GM19023 (cell line): Measurements from ENCODE around the gene BTG2.

Experiments
- ATAC-seq: cut with Tn5 transposase; IDR thresholded peaks from one replicate; pipeline ENCODE4 v1.9.1; 2021; ENCODE audit warnings: mild to moderate bottlenecking, moderate library complexity; ENCODE audit not compliant: unreplicated experiment

The BTG2 gene

GRCh38 chr1:203275656-203276272 lies 29.6 kb upstream of the BTG2 start:
- no peak for ATAC-seq

DNA sequence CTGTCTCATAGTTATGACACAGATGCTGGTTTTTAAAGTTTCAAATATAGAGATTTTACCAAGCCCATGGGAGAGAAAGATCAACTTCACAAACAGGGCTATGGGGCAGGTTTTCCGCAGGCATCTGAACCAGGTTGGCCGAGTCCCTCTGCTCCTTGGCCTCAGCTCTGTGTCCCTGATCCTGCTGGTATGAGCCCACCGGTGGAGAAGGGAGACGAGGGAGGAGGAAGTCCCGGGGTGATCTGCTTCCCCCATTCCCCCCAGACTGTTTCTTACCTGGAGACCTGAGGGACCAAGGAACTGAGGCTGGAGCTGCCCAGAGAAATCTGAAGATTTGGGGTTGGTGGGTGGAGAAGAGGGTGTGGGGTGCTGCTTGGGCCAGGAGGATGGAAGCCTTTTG lies 28.9 kb upstream of the BTG2 start:
- ATAC-seq: no peak

DNA sequence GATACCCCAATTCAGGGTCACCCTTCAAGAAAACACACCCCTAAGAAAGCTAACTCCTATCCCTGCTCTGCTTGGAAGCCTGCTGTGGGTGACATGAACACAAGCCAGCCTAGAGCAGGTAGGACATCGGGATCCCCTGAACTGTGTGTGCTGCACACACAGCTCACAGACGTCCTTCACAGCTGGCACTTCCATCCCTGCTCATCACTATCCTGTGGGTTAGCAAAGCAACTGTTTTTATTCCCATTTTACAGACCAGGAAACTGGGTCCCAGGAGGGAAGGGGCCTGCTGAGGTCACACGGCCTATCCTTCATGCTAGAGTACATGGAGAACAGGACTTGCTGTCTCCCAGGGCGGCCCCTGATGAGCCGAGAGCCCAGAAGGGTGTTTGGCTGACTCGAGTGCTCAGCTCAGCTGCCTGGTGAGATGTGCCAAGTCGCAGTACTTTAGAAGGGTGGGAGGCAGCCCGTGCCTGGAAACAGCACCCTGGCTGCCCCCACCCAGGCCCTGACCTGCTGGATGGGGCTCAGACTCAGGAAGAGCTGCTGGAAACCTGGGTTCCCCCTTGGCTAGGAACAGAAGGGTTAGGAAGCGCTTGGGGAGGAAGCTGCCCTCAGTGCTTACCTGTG lies 28.3 kb upstream of the BTG2 start:
- ATAC-seq: no peak

GRCh38 chr1:203278082-203278884 lies 27.0 kb upstream of the BTG2 start:
- no peak for ATAC-seq

GRCh38 chr1:203278885-203279406 lies 26.4 kb upstream of the BTG2 start:
- ATAC-seq: no peak

DNA sequence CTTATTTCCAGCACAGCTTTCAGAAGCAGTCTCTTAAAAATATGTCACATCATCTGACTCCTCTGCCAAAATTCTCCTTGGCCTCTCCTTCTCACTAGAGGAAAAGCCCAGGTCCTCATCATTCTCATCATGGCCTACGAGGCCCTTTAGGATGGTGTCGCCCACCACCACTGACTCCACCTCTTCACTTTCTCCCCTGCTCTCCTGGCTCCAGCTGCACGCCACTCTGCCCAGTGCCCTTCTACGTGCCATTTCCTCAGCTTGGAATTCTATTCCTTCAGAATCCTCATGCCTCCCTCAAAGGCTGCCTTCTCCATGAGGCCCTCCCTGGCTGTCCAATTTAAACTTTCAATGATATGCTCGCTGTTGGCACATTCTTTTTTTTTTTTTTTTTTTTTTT lies 25.3 kb upstream of the BTG2 start:
- no peak for ATAC-seq

GRCh38 chr1:203281033-203281432 lies 24.3 kb upstream of the BTG2 start:
- no peak for ATAC-seq

DNA sequence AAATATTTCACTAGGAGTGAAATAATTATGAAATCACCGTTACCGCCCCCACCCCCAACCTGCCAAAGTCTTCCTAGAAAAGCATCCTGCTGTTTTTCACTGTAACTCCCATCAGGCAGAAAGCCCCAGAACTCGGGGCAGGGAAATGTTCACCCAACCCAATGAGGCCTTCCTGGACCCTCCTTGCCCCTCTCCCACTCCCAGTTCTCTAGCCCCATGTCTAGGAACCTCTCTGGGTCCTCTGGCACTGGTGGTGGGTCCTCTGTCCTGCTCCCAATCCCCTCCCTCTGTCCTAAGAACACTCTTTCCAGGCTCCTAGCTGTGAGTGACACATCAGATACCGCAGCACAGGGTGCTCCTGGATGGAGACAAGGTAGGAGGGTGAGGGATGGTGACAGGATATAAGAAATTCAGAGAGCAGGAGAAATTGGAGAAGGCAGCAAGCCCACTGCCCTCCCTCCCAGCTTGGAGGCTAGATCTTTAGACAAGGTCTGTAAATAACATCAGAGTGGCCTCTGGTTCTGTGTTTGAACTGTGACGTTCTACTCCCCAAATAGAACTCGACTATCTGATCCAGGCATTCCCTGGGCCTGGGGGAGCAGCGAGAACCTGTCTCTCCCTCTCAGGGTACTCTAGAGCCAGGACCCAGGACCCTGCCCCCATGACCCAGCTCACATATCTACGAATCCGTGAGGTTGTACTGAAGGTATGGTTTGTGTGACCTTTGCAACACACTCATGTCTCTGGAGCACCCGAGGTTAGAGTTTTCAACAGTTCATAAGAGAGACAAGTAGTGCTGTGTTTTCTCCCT lies 23.3 kb upstream of the BTG2 start:
- ATAC-seq: no peak

DNA sequence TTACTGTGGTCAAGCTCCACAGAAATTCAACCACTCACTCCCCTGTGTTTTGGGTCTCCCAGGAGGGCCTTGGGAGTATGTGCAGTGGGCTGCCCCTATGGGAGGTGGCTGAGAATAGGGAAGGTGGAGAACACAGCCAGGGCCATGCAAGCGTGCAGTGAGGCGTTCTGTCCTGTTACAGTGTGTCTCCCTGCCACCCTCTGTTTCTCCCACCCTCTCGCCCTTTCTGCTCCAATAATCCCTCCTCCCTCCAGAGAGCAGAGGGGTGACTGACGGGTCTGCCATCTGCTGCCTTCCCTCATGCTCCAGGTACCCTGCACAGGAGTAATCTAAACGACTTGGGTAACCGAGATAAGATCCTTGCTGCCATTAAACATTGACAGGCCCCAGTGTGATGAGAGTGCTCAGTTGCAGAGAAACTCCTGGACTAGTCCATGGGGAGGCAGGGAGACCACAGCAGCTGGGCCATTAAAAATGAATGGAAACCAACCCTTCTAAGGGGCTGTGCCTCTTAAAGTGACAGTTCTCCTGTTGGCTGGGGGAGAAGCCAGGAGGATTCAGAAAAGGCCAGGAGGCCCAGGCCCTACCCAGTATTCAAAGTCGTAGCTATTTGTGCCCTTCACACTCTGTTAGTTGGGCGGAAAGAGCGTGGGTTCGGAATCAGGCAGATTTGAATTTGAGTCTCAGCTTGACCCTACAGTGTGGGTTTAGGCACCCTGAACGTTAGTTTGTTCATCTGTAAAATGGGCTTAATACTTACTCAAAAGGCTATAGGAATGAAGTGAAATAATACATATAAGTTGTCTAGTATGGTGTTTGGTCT lies 22.4 kb upstream of the BTG2 start:
- no peak for ATAC-seq

GRCh38 chr1:203283597-203283996 lies 21.7 kb upstream of the BTG2 start:
- ATAC-seq: no peak

DNA sequence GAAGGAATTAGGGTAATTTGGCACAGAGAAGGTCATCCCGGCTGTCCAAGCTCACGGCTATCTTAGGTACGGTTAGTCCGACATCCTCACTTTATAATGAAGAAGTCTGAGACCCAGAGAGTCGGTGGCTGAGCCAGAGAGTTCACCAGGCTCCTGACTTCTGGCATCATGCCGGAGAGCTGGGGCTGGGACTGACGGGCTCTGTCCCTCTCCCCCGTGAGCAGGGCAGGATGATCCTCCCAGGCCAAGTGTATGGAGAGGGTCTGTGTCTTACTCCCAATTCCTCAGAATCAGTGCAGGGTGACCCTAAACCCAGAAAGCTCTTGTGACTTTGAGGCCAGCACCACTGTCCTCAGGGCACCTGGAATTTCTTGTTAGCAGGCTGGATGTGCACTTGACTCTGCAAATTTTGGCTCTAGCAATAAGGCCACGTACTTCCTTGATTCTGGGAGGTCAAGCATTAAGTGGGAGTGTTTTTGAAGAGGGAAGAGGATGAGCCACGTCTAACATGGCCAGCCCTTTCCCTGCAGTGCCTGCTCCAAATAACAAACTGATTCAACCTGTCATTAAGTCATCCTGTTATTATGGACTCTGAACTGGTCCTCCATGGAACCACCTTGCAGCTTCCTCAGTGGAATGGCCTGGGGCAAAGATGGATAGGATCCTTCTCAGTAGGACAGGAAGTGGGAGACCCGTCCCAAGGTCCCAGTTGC lies 20.8 kb upstream of the BTG2 start:
- no peak for ATAC-seq

GRCh38 chr1:203286161-203286984 lies 18.9 kb upstream of the BTG2 start:
- ATAC-seq: no peak

- peak; percentile 55 for ATAC-seq
Measured at GRCh38 chr1:203287109-203287893, 18.0 kb upstream of the BTG2 start.

GRCh38 chr1:203287898-203288297 lies 17.4 kb upstream of the BTG2 start:
- no peak for ATAC-seq

DNA sequence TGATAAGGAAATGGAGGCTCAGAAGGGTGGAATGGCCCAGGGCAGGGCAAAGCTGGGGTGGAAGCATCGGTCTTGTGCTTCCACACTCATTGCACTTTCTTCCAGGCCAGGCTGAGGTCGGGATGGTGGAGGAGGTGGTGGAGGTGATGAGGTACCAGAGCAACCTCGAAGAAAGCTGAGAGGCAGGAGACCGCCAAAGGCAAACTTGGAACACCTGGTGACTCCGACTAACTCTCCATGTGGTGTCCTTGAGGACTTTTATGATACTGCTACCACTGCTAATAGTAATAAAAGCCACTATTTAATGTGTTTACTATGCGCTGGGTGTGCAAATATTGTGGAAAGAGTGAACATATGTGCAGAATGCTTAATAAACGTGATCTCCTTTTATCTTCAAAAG lies 16.9 kb upstream of the BTG2 start:
- ATAC-seq: no peak

DNA sequence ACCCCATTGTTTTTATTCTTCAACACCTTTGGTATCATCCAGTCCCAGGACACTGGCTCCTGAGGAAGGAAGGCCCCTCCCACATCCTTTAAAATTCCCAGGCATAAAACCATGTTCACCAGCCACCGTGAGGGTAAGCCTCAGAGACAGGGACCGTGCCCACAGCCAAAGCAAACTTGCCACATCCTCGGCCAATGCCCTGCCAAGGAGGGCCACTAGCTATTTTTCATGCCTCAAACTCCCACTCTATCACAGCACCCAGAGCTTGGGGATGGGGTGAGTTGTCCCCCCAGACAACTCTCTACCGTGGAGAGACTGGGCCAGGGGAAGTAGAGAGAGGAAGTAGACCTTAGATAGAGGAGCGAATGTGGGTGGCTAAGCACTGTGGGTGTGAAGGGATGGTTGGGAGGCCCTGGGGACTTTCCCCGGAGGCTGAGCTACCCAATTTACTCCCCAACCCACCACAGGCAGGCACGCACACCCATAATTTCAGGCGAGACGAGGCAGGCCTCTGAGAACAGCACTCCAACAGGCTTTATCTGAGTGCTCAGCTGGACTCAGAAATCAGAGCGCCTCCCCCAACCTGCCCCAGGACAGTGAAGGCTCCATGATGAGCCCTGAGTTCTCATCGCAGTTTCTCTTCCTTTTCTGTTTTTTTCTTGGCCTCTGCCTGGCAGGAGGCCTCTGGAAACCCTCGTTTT lies 15.9 kb upstream of the BTG2 start:
- peak; percentile 54 for ATAC-seq

- ATAC-seq: no peak
Measured at GRCh38 chr1:203289982-203290260, 15.4 kb upstream of the BTG2 start.
